Measurements from ENCODE around the gene ANKRD16. TPM values are rescaled to one million over a fixed set of nuclear protein-coding genes. Genes with fewer than 3 reads are reported as not detected.
A peak's percentile ranks its signal among the peaks of the same experiment; 100 is the strongest.

Gene ANKRD16
- total RNA-seq, 2 donors from 2014 or later: 3.6 to 4.5 TPM

DNA sequence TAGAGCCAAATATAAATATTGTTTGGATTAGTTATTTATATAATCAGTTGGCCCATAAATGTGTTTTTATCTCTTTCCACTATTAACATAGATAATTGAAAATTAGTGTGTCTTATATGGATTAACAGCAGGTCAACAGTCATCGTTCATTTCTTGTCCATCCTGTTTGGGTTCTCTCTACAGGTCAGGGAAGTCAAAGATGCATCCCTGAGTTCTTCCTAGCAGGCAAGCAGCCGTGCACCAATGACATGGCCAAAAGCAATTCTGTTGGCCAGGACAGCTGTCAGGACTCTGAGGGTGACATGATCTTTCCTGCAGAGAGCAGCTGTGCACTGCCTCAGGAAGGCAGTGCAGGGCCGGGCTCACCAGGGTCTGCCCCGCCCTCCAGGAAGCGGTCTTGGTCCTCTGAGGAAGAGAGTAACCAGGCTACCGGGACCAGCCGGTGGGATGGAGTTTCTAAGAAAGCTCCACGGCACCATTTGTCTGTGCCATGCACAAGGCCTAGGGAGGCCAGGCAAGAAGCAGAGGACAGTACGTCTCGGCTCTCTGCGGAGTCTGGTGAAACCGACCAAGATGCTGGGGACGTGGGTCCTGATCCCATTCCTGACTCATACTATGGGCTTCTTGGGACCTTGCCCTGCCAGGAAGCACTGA lies 16.3 kb upstream of the ANKRD16 start:
- intact Hi-C loops (cut with DNase I): loop anchor here in 1 of 2 donors (1.0 kb wide), 1 partner anchor 45 kb away; no protein-coding TSS in a partner anchor
- DNase-seq (ENCODE audit: low spot score): no peak

DNA sequence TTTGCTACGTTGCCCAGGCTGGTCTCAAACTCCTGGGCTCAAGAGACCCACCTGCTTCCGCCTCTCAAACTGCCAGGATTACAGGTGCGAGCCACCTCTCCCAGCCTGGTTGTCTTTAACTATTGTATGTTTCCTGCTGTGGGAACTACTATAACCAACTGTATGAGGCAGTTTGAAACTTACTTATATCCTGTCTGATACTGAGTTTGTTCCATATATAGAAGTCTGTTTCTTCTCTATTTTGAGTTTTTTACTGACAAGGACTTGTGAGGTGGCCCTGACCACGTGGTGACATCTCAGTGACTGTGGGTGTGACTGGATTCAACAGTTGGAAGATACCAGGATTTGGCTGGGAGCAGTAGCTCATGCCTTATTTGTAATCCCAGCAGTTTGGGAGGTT lies 14.5 kb upstream of the ANKRD16 start:
- no peak for DNase-seq (ENCODE audit: low spot score)

DNA sequence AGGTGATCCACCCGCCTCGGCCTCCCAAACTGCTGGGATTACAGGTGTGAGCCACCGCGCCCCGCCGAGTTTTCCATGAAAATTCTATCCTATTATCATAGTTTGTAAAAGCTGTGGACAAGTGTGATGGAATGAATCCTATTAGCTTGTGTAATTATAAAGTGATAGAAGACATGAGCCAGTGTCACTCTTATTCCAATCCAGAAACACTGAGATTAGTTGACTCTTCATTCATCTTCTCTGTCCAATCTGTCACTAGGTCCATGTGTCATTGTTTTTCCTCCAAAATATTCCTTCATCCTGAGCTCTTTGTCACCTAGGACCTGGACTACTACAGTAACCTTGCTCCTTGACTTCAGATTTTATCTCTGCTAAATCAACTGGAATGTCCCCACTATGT lies 13.9 kb upstream of the ANKRD16 start:
- DNase-seq (ENCODE audit: low spot score): no peak
- intact Hi-C loops (cut with DNase I): no loop called here

More for the DNA sequence above, 14.5 kb upstream of the ANKRD16 start:
- intact Hi-C loops (cut with DNase I): no loop called here

DNA sequence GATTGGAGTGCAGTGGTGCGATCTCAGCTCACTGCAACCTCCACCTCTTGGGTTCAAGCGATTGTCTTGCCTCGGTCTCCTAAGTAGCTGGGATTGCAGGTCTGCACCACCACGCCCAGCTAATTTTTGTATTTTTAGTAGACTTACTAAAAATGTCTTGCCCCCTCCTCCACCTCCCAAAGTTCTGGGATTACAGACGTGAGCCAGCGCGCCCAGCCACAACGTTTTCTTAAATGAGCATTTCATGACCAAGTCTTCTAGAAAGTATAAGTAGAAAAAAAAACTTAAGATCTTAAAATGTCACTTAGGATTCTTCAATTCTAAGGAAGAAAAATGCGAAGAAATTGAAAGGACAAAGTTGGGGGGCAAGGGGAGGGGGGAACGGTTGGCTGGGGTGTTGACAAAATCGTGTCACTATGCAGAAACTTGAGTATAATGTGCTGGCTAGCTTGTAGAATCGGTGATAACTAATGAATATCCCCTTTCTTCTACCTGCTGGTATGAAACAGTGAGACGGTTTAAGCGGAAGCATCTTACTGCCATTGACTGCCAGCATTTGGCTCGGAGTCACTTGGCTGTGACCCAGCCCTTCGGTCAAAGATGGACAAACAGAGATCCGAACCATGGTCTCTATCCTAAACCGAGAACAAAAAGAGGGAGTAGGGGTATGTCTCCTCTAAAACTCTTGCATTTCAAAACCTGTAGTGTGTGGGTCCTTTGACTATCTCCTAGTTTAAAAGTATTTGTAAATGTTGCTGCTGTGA lies 13.0 kb upstream of the ANKRD16 start:
- DNase-seq (ENCODE audit: low spot score): peak; percentile 50
- intact Hi-C loops (cut with DNase I): no loop called here

DNA sequence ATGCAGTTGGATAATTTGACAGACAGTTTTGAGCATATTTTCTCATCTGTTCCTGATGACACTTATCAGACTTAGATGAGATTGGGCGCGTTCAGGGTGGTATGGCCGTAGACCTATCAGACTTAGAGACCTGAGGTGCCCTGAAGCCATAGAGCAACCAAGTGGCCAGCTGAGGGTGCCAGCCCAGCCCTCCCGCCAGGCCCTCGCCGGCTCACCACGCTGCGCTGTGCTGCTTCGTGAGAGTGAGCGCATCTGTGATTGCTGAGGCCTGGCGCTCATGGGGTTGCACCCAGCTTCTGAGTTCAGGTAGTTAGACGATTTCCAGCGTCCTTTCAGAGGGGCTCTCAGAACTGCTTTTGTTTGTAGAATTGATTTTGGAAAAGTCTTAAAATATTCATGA lies 10.6 kb upstream of the ANKRD16 start:
- intact Hi-C loops (cut with DNase I): no loop called here
- peak; percentile 57 for DNase-seq (ENCODE audit: low spot score)

DNA sequence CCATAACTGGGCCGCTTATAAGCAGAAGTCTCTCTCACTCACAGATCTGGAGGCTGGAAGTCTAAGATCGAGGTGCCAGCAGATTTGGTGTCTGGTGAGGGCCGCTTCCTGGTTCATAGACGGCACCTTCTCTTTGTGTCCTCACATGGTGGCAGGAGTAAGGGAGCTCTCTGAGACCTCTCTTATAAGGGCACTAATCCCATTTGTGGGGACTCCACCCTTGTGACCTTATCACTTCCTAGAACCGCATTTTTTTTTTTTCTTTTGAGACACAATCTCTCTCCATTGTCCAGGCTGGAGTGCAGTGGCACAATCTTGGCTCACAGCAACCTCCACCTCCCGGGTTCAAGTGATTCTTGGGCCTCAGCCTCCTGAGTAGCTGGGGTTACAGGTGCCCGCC lies 8.5 kb upstream of the ANKRD16 start:
- DNase-seq (ENCODE audit: low spot score): no peak
- intact Hi-C loops (cut with DNase I): no loop called here

DNA sequence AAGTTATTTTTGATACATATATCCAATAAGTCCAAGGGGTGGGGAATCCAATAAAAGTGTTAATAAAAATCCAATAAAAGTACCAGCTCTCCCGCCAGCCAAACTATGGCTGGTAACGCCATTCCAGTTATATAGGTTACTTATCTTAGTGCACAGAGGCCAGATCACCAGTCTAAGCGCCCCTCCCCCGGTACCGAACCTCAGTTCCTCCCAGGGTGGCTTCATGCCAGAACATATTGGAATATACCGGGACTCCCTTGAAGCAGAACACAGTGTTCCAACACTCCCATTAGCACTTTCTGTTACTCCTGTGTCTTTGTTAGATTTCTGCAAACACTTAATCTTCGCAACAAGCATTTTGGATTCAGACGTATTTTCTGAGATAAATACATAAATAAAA lies 7.8 kb upstream of the ANKRD16 start:
- intact Hi-C loops (cut with DNase I): no loop called here
- peak; percentile 31 for DNase-seq (ENCODE audit: low spot score)

DNA sequence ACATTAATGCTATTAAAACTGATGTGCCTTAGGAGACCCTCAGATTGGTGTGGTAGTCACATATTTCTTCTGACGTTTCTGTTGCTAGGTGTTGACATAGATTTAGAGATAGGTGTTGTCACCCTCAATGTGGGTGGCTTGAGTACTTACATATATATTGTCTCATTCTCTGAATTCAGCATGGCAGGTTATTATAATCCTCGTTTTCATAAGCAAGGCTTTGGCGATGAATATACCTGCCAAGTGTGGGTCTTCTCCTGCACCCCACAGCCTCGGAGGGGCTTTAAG lies 7.3 kb upstream of the ANKRD16 start:
- intact Hi-C loops (cut with DNase I): no loop called here
- DNase-seq (ENCODE audit: low spot score): no peak

DNA sequence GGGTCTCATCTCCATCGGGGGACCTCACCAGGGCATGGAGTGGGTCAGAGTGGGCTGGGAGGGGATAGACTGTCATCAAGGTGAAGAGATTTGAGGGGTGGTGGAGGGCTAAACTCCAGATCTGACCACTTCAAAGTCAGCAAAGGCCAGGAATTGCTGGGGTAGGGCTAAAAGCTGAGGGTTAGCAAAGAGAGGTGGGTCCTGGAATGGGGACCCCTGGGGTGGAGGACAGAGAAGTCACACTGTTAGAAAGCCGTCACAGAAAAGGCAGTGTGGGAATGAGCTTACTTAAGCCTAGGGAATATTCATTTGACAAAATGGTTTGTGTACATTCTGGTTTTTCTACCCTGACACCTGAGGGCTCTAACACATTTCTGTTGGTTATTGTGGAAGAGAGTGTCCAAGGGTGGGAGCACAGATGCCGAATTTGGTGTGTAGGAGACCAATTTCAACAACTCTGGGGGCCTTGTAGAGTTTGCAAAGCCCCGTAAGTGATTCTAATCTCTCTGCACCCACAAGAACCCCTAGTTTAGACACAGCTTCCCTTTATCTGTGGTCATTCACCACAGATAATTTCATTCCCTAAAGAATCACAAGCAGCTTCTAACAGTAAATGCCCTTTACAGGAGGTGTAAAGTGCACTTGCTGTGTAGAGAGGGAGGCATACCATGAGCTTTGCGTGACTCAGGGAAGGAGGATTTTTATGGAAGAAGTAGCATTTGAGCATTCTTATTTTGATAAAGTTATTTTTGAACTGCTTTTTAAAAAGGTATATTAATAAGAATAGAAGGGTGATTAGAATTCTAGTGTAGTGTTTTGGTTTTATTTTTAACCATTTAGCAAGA lies 6.7 kb upstream of the ANKRD16 start:
- intact Hi-C loops (cut with DNase I): no loop called here
- DNase-seq (ENCODE audit: low spot score): peak; percentile 22

DNA sequence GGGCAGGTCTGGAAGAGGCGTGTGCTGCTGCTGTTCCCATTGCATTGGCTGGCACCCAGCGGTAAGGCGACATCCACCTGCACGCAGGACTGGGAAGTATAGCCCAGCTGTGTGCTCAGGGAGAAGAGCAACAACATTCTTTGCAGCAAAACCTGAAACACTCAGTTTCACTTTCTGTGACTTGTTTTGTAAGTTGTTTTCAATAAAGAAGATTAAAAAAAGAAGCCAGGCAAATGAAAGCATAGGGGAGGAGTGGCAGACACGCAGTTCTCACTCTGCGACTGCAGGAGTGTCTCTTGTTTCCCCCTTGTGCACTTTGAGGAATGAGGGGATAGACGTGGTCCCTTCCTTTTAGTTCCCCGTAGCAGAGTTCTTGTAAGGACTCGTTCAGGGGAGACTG lies 6.1 kb upstream of the ANKRD16 start:
- intact Hi-C loops (cut with DNase I): no loop called here
- peak; percentile 18 for DNase-seq (ENCODE audit: low spot score)

DNA sequence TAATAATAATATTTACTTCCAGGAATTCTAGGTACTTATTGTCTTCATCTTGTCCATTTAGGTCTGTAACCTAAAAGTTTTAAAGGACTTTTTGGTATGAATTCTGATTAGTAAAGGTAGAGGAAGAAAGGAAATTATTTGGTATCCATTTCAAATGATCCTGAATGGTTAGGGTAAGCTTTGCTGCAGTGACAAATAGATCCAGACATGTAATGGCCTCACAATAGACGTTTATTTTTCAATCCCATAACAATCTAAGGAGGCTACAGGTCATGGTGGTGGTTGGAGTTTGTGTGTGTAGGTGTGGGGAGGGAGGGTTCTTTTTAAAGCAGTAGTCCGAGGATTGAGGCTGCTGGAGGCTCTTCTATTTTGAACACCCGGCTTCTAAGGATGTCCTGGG lies 5.7 kb upstream of the ANKRD16 start:
- no peak for DNase-seq (ENCODE audit: low spot score)
- intact Hi-C loops (cut with DNase I): no loop called here

DNA sequence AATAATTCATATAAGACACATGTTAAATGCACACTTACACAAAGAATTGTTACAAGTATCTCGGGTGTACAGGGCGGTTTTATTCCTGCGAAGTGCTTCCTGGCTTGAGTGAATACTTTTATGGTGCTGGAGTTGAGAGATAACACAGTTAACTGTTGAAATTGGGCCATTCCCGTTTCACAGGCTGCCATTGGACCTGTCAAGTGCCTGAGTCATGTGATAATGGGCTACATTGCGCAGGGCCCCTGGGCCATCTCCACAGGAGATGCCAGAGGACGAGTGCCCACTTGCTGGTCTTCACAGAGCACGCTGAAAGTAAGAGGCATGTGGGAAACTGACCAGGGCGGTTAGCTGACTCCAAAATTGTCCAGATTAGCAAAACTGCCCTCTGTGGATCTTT lies 5.2 kb upstream of the ANKRD16 start:
- peak; percentile 53 for DNase-seq (ENCODE audit: low spot score)
- intact Hi-C loops (cut with DNase I): no loop called here

DNA sequence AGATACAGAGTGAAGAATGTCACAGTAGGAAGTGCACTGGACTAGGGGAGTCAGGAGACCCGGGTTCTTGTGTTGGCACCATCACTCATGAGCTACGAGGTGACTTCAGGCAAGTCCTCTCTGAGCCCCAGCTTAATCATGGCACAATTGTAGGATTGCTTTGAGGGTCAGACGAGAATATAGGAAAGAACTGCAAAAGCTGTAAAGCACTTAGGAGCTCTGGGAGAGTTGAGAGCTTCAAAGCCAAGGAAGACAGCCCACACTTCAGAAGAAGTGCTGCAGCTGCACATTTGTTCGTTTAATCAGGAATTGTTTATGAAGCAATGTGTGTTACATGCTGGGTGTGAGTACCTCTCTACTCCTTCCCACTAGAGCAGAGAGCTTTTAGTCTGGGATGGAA lies 4.7 kb upstream of the ANKRD16 start:
- DNase-seq (ENCODE audit: low spot score): no peak
- intact Hi-C loops (cut with DNase I): no loop called here

DNA sequence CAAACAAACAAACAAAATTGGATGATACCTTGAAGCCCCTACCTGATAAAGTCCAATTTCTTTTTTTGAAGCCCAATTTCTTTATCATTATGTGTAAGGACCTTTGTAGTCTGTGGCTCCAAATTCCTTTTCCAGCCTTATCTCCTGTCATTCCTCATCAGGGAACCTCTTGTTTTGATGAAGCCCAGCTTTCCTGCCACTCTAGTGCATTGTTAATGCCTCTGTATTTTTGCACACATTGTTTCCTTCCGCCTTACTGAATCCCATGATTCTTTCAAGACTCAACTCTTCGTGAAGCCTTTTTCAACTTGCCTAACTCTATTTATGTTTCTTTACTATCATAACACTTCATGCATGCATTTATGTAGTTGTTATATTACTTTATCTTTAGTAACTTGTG lies 3.6 kb upstream of the ANKRD16 start:
- no peak for DNase-seq (ENCODE audit: low spot score)
- intact Hi-C loops (cut with DNase I): no loop called here

DNA sequence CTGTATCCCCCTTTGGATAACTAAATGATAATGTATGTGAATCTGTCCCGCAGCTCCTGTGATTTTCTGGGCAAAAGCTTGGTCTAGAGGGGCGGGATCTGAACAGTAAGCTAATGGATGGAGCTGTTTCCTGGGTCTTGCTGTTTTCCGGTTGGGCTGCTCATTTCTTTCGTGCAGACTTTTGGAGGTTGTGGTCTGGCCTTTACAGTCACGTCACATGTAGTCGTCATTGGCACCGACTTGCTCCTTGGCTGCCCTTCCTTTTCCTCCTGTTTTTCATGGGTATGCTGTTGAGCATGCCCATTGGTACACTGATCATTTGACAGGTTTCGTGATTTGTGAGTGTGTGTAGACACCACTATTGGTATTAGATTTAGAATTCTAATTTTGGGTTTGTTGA lies 2.3 kb upstream of the ANKRD16 start:
- DNase-seq (ENCODE audit: low spot score): peak; percentile 24
- intact Hi-C loops (cut with DNase I): no loop called here

DNA sequence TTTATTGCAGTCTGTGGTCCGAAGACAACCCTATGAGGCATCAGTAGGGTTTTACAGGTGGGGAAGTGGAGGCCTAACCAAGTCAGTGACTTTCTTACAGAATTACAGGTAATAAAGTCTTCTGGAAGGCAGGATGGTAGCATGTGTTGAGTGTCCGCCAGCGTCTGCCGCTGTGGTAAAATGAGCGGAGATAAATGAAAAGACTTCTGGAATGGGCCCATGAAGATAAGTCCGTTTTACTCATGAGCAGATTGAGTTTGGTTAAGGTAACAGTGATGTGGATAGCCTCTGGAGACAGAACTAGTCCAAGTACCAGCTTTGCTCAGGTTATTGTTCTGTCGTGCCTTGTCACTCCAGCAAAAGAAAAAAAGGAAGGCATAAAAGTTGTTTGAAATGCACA lies 1.3 kb upstream of the ANKRD16 start:
- intact Hi-C loops (cut with DNase I): no loop called here

DNA sequence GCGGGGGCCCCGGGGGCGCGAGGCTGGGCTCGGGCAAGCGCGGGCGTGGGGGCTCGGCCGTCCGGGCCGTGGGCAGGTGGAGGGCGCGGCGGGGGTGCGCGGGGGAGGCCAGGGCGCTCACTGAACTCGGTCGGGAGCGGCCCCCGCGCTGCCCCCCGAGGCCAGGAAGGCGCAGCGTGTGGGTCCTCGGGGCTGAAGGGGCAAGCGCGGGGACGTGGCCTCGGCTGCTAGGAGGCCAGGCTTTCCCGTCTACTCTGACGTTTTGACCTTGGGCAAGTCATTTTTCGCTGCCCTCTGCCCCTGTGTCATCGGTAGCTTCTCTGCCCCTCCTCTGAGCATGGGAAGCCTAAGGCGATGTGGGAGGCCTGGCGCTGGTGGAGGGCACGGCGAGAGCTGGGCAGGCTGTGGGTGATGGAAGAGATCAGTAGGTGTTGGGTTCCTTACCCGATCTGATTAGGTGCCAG lies 791 bp upstream of the ANKRD16 start:
- intact Hi-C loops (cut with DNase I): no loop called here
- DNase-seq (ENCODE audit: low spot score): no peak

More for the DNA sequence above, 1.3 kb upstream of the ANKRD16 start:
- DNase-seq (ENCODE audit: low spot score): peak; percentile 26

DNA sequence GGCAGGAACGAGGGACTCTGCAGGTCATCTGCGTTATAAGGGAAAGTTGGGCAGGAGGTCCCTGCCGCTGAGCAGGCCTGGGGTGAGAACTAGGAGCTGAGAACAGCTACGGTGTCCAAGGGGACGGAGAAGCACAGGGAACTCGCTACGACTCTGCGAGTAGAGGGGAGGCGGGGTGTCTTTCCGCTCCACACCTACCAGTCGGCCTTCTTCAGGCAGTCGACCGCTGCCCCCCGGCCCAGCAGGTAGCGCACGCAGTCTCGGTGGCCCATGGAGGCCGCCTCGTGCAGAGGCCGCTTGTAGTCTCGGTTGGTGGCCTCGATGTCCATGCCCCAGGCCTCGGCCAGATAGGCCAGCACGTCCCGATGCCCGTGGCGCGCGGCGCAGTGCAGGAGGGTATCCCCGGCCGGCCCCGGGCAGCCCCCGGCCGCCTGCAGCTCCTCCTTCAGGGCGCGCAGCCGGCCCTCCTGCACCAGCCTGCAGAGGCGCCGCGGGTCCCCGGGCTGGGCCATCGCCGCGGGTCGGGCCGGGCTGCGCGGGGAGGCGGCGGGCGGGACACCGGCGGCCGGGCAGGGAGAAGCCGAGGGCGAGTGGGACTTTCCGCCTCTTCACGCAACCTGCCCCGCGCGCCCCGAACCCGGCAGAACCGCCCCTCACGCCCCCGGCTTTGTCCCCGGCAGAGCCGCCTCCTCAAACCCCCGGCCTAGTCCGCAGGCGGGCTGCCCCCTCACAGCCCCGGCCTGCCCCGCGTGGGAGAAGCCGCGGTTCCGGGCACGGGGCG lies 660 bp downstream of the ANKRD16 start:
- intact Hi-C loops (cut with DNase I): no loop called here
- DNase-seq (ENCODE audit: low spot score): no peak

DNA sequence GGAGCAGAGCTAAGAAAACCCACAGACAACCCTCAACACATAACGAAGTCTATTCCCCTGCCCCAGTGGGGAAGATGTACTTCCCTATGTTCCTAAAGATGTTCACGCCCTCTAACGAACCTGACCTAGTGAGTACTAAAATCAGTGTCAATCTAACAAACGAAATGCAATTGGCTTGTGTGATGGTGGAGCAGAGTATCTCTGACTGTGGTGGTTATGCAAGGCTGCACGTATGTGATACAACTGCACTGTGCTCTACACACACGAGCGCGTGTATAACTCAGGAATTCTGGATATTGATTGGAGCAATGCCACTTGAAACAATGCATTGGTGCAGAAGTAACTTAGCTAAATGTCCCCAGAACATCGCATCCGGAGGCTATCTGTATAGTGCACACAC lies 1.3 kb downstream of the ANKRD16 start:
- DNase-seq (ENCODE audit: low spot score): no peak
- intact Hi-C loops (cut with DNase I): no loop called here

DNA sequence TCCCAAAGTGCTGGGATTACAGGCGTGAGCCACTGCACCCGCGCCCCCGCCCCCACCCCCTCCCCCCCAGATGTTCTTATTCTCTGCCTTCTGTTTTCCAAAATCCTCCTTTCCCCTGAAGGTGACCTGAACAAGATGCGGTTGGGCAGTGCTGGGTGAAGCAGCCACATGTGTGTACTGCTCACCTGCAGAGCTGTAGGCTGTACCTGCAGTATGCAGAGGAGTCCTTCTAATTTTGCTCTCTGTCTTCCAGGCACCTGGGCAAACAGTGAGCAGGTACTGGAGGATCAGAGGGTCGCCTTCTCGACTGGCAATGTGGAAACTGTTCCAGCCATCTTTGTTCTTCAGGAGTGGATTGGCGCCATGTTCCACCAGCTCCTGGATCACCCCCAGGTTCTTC lies 2.1 kb downstream of the ANKRD16 start:
- intact Hi-C loops (cut with DNase I): no loop called here
- DNase-seq (ENCODE audit: low spot score): no peak

All from posterior vena cava (tissue), 2 donors.